Measurements from ENCODE around the gene HIVEP2.

The HIVEP2 gene

DNA sequence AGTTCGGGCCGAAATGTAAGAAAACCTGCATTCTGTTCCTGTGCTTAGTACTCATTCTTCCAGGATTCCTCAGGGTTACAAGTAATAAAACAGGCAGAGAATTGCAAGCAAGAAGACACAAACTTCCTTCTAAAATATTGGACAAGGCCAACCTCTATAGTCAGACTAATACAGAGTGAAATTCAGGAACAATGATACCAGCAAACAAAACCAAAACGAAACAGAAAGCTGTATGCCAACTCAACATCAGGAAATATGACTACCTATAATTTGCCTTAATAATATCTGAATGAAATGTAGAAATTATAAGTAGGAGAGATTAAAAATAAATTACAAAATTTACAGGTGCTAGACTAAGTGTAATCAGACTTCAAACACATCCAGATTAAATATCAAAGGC, 238.8 kb downstream of the HIVEP2 start:
- no peak for DNase-seq (ENCODE audit: low read depth, low spot score)

DNA sequence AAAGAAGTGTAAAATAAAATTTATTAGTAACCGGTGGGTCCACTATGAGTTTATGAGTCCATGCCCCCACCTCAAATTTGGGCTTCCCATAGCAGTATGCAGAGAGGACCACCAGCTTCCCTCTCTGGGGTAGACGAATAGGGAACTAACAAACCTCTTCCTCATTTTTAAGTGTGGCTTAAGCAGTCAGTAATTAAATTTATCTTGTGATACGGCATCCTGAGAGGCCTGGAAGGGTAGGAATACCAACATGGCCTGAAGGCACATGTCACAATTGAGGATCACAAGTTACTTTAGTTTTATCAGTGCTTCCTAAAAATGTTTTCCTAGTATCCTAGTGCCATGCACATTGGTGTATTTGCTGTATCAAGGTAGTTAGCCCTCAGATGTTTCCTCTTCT, 239.9 kb downstream of the HIVEP2 start:
- DNase-seq (ENCODE audit: low read depth, low spot score) = no peak

DNA sequence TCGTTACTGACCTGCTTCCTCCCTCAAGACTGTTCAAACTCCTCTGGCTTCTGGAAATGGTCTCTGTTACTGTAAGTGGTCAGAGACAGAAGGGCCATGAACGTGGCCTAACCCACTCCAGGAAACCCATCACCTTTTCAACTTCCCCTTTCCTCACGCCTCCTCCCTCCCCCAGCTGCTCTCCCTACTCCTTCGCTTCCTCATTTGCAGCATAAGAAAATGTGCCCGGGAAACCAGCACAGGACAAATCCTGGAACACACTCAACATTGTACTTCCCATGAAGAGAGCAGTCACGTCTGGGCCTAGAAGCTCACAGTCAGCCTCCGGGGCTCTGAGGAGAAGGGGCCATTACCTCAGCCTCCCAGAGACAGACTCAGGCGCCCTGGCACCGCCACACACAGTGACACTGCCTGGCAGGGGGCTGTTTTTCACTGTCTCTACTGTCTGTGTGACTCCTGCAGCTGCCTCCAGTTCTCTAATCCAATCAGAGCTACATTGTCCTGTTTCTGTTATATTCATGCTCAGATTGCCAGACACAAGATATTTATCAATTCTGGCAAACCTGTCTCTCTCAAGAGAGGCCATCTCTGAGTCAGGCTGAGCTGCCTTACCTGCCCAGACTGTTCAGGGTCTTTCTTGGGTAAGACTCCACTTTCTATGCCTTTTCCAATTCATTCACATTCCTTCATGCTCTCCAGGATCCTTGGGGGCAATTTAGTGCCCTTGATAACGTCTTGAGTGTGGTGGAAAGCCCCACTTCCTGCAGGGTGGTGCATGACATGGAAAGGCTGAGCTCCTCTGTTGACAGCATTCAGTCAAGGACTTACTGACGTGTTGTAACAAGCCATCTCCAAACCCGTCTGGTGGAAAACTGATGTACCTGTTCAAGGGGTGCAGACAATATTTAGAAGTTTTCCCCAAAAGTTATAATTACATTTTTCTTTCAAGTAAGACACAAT, 242.2 kb downstream of the HIVEP2 start:
- no peak for DNase-seq (ENCODE audit: low read depth, low spot score)

All from activated naive CD8-positive, alpha-beta T cell treated with anti-CD3 and anti-CD28 coated beads, Interleukin-2, amount 50 U/mL, for 16 hours (primary cell).